HG02852 (cell line): ENCODE data around the gene COPB1.
"Not testable (repeated sequence)": the region's sequence is repeated elsewhere in the genome, so short reads cannot be mapped to it uniquely, and the experiment has no call there.

Source experiments
- ATAC-seq: cut with Tn5 transposase; IDR thresholded peaks from one replicate; pipeline ENCODE4 v1.9.1; 2021; ENCODE audit warnings: mild to moderate bottlenecking, moderate library complexity; ENCODE audit not compliant: unreplicated experiment

Gene COPB1

GRCh38 chr11:14499560-14500180 lies at the start of gene COPB1:
Gene COPB1 (minus strand): TSS chr11:14499811. CDS start chr11:14498928, 883 bp downstream.
- ATAC-seq: peak; percentile 92

- no peak for ATAC-seq
Measured at GRCh38 chr11:14547440-14547839, 47.8 kb upstream of the COPB1 start.

GRCh38 chr11:14546672-14547071 lies 47.1 kb upstream of the COPB1 start:
- no peak for ATAC-seq

- ATAC-seq: peak; percentile 95
Measured at GRCh38 chr11:14544611-14545010, 45.0 kb upstream of the COPB1 start.

GRCh38 chr11:14543260-14543659 lies 43.6 kb upstream of the COPB1 start:
- no peak for ATAC-seq

- no peak for ATAC-seq
Measured at GRCh38 chr11:14542324-14542723, 42.7 kb upstream of the COPB1 start.

- ATAC-seq: no peak
Measured at GRCh38 chr11:14541192-14541947, 41.8 kb upstream of the COPB1 start.

- no peak for ATAC-seq
Measured at GRCh38 chr11:14539982-14540421, 40.4 kb upstream of the COPB1 start.

GRCh38 chr11:14538926-14539554 lies 39.4 kb upstream of the COPB1 start:
- no peak for ATAC-seq

GRCh38 chr11:14538271-14538925 lies 38.8 kb upstream of the COPB1 start:
- no peak for ATAC-seq

GRCh38 chr11:14537134-14537599 lies 37.6 kb upstream of the COPB1 start:
- ATAC-seq: peak; percentile 76

- ATAC-seq: not testable (repeated sequence)
Measured at GRCh38 chr11:14535166-14535565, 35.6 kb upstream of the COPB1 start.

GRCh38 chr11:14529951-14530350 lies 30.3 kb upstream of the COPB1 start:
- ATAC-seq: no peak

- no peak for ATAC-seq
Measured at GRCh38 chr11:14529321-14529720, 29.7 kb upstream of the COPB1 start.

GRCh38 chr11:14522801-14523200 lies 23.2 kb upstream of the COPB1 start:
- no peak for ATAC-seq

- ATAC-seq: no peak
Measured at GRCh38 chr11:14522245-14522644, 22.6 kb upstream of the COPB1 start.

- no peak for ATAC-seq
Measured at GRCh38 chr11:14520747-14521151, 21.1 kb upstream of the COPB1 start.

- ATAC-seq: peak; percentile 89
Measured at GRCh38 chr11:14519917-14520746, 20.5 kb upstream of the COPB1 start, which contains the start of gene PSMA1. Gene PSMA1 (minus strand): TSS chr11:14520386. CDS start chr11:14520299, 87 bp downstream.

- peak; percentile 7 for ATAC-seq
Measured at GRCh38 chr11:14519597-14519916, 19.9 kb upstream of the COPB1 start.

GRCh38 chr11:14518820-14519219 lies 19.2 kb upstream of the COPB1 start:
- ATAC-seq: no peak
